HepG2 (cell line): ENCODE results near the gene EGR1. TPM values are rescaled to one million over a fixed set of nuclear protein-coding genes. Genes with fewer than 3 reads are reported as not detected.
A peak's percentile ranks its signal among the peaks of the same experiment; 100 is the strongest.

Experiments
- ARHGAP35 ChIP-seq: sonication (generic); formaldehyde crosslinking; IDR thresholded peaks from 2 replicates; pipeline ENCODE4 v1.9.0; 2022; ENCODE audit warnings: mild to moderate bottlenecking, inconsistent platforms, moderate library complexity, missing genetic modification reagents, borderline replicate concordance
- ARNT2 ChIP-seq: sonication (generic); formaldehyde crosslinking; IDR thresholded peaks from 2 replicates; pipeline ENCODE4 v1.8.0; 2022; ENCODE audit warnings: mild to moderate bottlenecking, low read depth, missing genetic modification reagents, moderate library complexity
- DR1 ChIP-seq: sonication (generic); formaldehyde crosslinking; IDR thresholded peaks from 2 replicates; pipeline ENCODE4 v1.8.0; 2021; ENCODE audit warnings: mild to moderate bottlenecking, missing genetic modification reagents, inconsistent platforms
- HNF4G ChIP-seq, 2 experiments: sonication (generic) in 1 of 2; formaldehyde crosslinking in 1 of 2; IDR thresholded peaks; 2 replicates each; pipeline versions ENCODE4 v1.4.0 to v1.6.1; 2011 to 2020; ENCODE audit warnings: borderline replicate concordance in 2 of 2, low read depth in 2 of 2, mild to moderate bottlenecking in 2 of 2, low read length in 1 of 2, missing genetic modification reagents in 1 of 2, moderate library complexity in 1 of 2
- HOXD1 ChIP-seq: sonication (generic); formaldehyde crosslinking; IDR thresholded peaks from 2 replicates; pipeline ENCODE4 v1.5.0; 2020; ENCODE audit warnings: missing genetic modification reagents
- KLF11 ChIP-seq: IDR thresholded peaks from 2 replicates; pipeline ENCODE4 v1.6.1; 2016; ENCODE audit warnings: missing compliant biosample characterization
- KLF9 ChIP-seq: IDR thresholded peaks from 2 replicates; pipeline ENCODE4 v1.6.1; 2016; ENCODE audit warnings: low read depth
- PHF20 ChIP-seq: sonication (generic); formaldehyde crosslinking; IDR thresholded peaks from 2 replicates; pipeline ENCODE4 v1.5.0; 2020; ENCODE audit warnings: mild to moderate bottlenecking, missing genetic modification reagents
- RBFOX2 ChIP-seq: fragments of 200-400 bp; formaldehyde crosslinking; IDR thresholded peaks from 2 replicates; pipeline ENCODE4 v1.6.1; 2017; ENCODE audit warnings: low read depth, mild to moderate bottlenecking, low read length
- SRY ChIP-seq: sonication (generic); formaldehyde crosslinking; IDR thresholded peaks from 2 replicates; pipeline ENCODE4 v1.8.0; 2022; ENCODE audit warnings: mild to moderate bottlenecking, missing genetic modification reagents
- TCF12 ChIP-seq, 2 experiments: fragments of 450-650 bp in 1 of 2; sonication (generic) in 1 of 2; formaldehyde crosslinking in 1 of 2; IDR thresholded peaks; 2 replicates each; pipeline versions ENCODE4 v1.6.1 to v1.8.0; 2017 to 2022; ENCODE audit warnings: antibody characterized with exemption in 1 of 2, mild to moderate bottlenecking in 1 of 2, missing genetic modification reagents in 1 of 2, moderate library complexity in 1 of 2
- ZNF251 ChIP-seq: sonication (generic); formaldehyde crosslinking; IDR thresholded peaks from 2 replicates; pipeline ENCODE4 v1.9.0; 2021; ENCODE audit warnings: mild to moderate bottlenecking, missing genetic modification reagents
- ZNF335 ChIP-seq: sonication (generic); formaldehyde crosslinking; IDR thresholded peaks from 2 replicates; pipeline ENCODE4 v1.4.0; 2020; ENCODE audit warnings: missing genetic modification reagents
- ZNF446 ChIP-seq: sonication (generic); formaldehyde crosslinking; IDR thresholded peaks from 2 replicates; pipeline ENCODE4 v1.5.0; 2020; ENCODE audit warnings: mild to moderate bottlenecking, missing genetic modification reagents
- polyA plus RNA-seq, 8 experiments: library from polyadenylated mRNA; depleted of rRNA in 3 of 8; stranded (reverse) in 7 of 8; unstranded in 1 of 8; fragments of >200 nt; fragmentation: Illumina TruSeq in 4 of 8; extraction: Trizol in 4 of 8; gene quantifications; 2 replicates each; pipeline versions ENCODE4 v1.2.1 to v1.2.3, GENCODE V29; 2011 to 2016; ENCODE audit warnings: low read depth in 4 of 8, missing spikeins in 1 of 8, mixed read lengths in 1 of 8; ENCODE audit not compliant: insufficient read depth in 1 of 8
- total RNA-seq, 5 experiments: library from RNA; depleted of rRNA; stranded (reverse); fragments of >200 nt; fragmentation: Illumina TruSeq; extraction: Trizol; gene quantifications; 2 replicates each; pipeline ENCODE4 v1.2.3, GENCODE V29; 2016; ENCODE audit warnings: low read depth in 1 of 5
- TF ChIP-seq, protein P1 (sequence below): IDR thresholded peaks from 2 replicates; pipeline ENCODE4 v1.6.1; 2018; ENCODE audit warnings: missing genetic modification reagents
- TF ChIP-seq, protein P2 (sequence below): sonication (generic); formaldehyde crosslinking; IDR thresholded peaks from 2 replicates; pipeline ENCODE4 v1.4.0; 2020; ENCODE audit warnings: missing genetic modification reagents
- TF ChIP-seq, protein P3 (sequence below): sonication (generic); formaldehyde crosslinking; IDR thresholded peaks from 2 replicates; pipeline ENCODE4 v1.4.0; 2020; ENCODE audit warnings: missing genetic modification reagents
- TF ChIP-seq, protein P4 (sequence below): sonication (generic); formaldehyde crosslinking; IDR thresholded peaks from 2 replicates; pipeline ENCODE4 v1.4.0; 2020; ENCODE audit warnings: missing genetic modification reagents

The EGR1 gene
- total and polyA plus RNA-seq, 2 of the 13 experiments (the other 11 are each of a cell fraction or from before 2014, with no cell fraction given), result 4.1 to 4.5 TPM

DNA sequence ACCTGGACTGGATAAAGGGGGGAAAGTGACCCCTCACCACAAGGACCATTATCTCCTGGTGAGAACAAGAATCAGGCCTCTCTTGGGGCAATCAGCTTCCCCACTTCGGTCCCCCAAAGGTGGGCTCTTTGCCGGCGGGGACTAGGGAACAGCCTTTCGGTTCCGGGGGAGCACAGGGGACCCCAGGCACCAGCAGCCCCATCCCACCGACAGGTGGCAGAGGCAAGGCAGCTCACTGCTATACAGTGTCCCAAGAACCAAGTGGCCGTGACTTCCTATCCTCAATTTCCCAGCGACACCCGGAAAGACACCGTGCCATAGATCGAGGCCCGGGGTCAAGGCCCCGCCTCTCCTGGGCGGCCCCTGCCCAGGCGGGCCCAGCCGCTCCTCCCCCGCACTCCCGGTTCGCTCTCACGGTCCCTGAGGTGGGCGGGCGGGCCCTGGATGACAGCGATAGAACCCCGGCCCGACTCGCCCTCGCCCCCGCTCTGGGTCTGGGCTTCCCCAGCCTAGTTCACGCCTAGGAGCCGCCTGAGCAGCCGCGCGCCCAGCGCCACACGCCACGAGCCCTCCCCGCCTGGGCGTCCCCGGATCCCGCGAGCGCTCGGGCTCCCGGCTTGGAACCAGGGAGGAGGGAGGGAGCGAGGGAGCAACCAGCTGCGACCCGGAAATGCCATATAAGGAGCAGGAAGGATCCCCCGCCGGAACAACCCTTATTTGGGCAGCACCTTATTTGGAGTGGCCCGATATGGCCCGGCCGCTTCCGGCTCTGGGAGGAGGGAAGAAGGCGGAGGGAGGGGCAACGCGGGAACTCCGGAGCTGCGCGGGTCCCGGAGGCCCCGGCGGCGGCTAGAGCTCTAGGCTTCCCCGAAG lies 655 bp upstream of the EGR1 start (continued):
- TF ChIP-seq RBFOX2 (peak; percentile 78), PHF20 (CRISPR knock-in tag) (0 out of 2 replicates have a peak, but pooled peaks have one; percentile 39), ZNF335 (CRISPR knock-in tag) (no peak), TCF12 (IDR thresholded peaks at IDR 0.05) (no peak), TCF12 (CRISPR knock-in tag; IDR thresholded peaks at IDR 0.05) (0 out of 2 replicates have a peak, but pooled peaks have one; percentile 13), HNF4G (IDR thresholded peaks at IDR 0.05; ENCODE audit: borderline replicate concordance, low read depth, low read length) (0 out of 2 replicates have a peak, but pooled peaks have one; percentile 9), HNF4G (CRISPR knock-in tag; IDR thresholded peaks at IDR 0.05; ENCODE audit: borderline replicate concordance, low read depth) (no peak), ZNF446 (CRISPR knock-in tag) (0 out of 2 replicates have a peak, but pooled peaks have one; percentile 28), ARHGAP35 (CRISPR knock-in tag) (no peak; the same call in 1 of the 2 replicates), KLF9 (0 out of 2 replicates have a peak, but pooled peaks have one; percentile 33), SRY (CRISPR knock-in tag) (0 out of 2 replicates have a peak, but pooled peaks have one; percentile 31), KLF11 (CRISPR knock-in tag) (peak; percentile 44; the same call in 1 of the 2 replicates), DR1 (CRISPR knock-in tag) (0 out of 2 replicates have a peak, but pooled peaks have one; percentile 0), ARNT2 (CRISPR knock-in tag) (0 out of 2 replicates have a peak, but pooled peaks have one; percentile 5), HOXD1 (CRISPR knock-in tag) (0 out of 2 replicates have a peak, but pooled peaks have one; percentile 16), ZNF251 (0 out of 2 replicates have a peak, but pooled peaks have one; percentile 27)
- TF ChIP-seq, protein P1, sequence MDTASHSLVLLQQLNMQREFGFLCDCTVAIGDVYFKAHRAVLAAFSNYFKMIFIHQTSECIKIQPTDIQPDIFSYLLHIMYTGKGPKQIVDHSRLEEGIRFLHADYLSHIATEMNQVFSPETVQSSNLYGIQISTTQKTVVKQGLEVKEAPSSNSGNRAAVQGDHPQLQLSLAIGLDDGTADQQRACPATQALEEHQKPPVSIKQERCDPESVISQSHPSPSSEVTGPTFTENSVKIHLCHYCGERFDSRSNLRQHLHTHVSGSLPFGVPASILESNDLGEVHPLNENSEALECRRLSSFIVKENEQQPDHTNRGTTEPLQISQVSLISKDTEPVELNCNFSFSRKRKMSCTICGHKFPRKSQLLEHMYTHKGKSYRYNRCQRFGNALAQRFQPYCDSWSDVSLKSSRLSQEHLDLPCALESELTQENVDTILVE, result 0 out of 2 replicates have a peak, but pooled peaks have one; percentile 21
- TF ChIP-seq, protein P2, sequence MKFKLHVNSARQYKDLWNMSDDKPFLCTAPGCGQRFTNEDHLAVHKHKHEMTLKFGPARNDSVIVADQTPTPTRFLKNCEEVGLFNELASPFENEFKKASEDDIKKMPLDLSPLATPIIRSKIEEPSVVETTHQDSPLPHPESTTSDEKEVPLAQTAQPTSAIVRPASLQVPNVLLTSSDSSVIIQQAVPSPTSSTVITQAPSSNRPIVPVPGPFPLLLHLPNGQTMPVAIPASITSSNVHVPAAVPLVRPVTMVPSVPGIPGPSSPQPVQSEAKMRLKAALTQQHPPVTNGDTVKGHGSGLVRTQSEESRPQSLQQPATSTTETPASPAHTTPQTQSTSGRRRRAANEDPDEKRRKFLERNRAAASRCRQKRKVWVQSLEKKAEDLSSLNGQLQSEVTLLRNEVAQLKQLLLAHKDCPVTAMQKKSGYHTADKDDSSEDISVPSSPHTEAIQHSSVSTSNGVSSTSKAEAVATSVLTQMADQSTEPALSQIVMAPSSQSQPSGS (CRISPR knock-in tag), result 0 out of 2 replicates have a peak, but pooled peaks have one; percentile 6
- TF ChIP-seq, protein P3, sequence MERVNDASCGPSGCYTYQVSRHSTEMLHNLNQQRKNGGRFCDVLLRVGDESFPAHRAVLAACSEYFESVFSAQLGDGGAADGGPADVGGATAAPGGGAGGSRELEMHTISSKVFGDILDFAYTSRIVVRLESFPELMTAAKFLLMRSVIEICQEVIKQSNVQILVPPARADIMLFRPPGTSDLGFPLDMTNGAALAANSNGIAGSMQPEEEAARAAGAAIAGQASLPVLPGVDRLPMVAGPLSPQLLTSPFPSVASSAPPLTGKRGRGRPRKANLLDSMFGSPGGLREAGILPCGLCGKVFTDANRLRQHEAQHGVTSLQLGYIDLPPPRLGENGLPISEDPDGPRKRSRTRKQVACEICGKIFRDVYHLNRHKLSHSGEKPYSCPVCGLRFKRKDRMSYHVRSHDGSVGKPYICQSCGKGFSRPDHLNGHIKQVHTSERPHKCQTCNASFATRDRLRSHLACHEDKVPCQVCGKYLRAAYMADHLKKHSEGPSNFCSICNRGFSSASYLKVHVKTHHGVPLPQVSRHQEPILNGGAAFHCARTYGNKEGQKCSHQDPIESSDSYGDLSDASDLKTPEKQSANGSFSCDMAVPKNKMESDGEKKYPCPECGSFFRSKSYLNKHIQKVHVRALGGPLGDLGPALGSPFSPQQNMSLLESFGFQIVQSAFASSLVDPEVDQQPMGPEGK (CRISPR knock-in tag), result peak; percentile 79
- TF ChIP-seq, protein P4, sequence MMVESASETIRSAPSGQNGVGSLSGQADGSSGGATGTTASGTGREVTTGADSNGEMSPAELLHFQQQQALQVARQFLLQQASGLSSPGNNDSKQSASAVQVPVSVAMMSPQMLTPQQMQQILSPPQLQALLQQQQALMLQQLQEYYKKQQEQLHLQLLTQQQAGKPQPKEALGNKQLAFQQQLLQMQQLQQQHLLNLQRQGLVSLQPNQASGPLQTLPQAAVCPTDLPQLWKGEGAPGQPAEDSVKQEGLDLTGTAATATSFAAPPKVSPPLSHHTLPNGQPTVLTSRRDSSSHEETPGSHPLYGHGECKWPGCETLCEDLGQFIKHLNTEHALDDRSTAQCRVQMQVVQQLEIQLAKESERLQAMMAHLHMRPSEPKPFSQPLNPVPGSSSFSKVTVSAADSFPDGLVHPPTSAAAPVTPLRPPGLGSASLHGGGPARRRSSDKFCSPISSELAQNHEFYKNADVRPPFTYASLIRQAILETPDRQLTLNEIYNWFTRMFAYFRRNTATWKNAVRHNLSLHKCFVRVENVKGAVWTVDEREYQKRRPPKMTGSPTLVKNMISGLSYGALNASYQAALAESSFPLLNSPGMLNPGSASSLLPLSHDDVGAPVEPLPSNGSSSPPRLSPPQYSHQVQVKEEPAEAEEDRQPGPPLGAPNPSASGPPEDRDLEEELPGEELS (CRISPR knock-in tag), result no peak
